ENCODE measurements around the gene TXK. TPM values are rescaled to one million over a fixed set of nuclear protein-coding genes. Genes with fewer than 3 reads are reported as not detected.

The TXK gene
- total RNA-seq, 1 experiment from 2014 or later, result 1.7 TPM

GRCh38 chr4:48039561-48039960 lies 94.5 kb downstream of the TXK start:
- no peaks in the 10 kb centered on the region for H3K9me3 Mint-ChIP-seq (ENCODE audit: unreplicated experiment)
- intact Hi-C loops (cut with micrococcal nuclease; ENCODE audit: unreplicated experiment), result no loop called here
- Histone ChIP-seq H3K4me1 (peaks cover 29% of the 10 kb centered on the region), H3K4me3 (ENCODE audit: low read depth, low read length) (no peak overlapping the region), H3K9me3 (no peaks in the 10 kb centered on the region), H3K36me3 (ENCODE audit: control insufficient read depth, insufficient read depth, low read length) (no peaks in the 10 kb centered on the region; the same call in 1 of the 2 replicates), H3K27me3 (replicated peaks; ENCODE audit: control insufficient read depth, insufficient read depth, low read length) (no peaks in the 10 kb centered on the region)
- H3K4me1 Mint-ChIP-seq (ENCODE audit: low read depth, unreplicated experiment), result peaks cover 10% of the 10 kb centered on the region
- ChIA-PET POLR2A (no interaction called here), CTCF (no interaction called here)
- no TSS peak for BruUV-seq (replicated peaks)
- no peak overlapping the region for H3K27ac Mint-ChIP-seq (ENCODE audit: unreplicated experiment)
- no peak overlapping the region for H3K4me3 Mint-ChIP-seq (ENCODE audit: unreplicated experiment)
- H3K27me3 Mint-ChIP-seq (ENCODE audit: insufficient read depth, unreplicated experiment), result no peaks in the 10 kb centered on the region
- no peak for TF ChIP-seq CTCF (IDR thresholded peaks at IDR 0.05; ENCODE audit: insufficient read depth in 1 of 2, low read depth in 1 of 2, low read length in 1 of 2, severe bottlenecking in 1 of 2, unreplicated experiment in 1 of 2)
- peaks cover 36% of the 10 kb centered on the region for H3K36me3 Mint-ChIP-seq (ENCODE audit: insufficient read depth, unreplicated experiment)
- DNase-seq, result no peak

- Mint-ChIP-seq H3K4me1 (ENCODE audit: low read depth, unreplicated experiment) (peaks cover 10% of the 10 kb centered on the region), H3K4me3 (ENCODE audit: unreplicated experiment) (no peak overlapping the region), H3K9me3 (ENCODE audit: unreplicated experiment) (no peaks in the 10 kb centered on the region), H3K27ac (ENCODE audit: unreplicated experiment) (no peak overlapping the region), H3K36me3 (ENCODE audit: insufficient read depth, unreplicated experiment) (peaks cover 45% of the 10 kb centered on the region), H3K27me3 (ENCODE audit: insufficient read depth, unreplicated experiment) (no peaks in the 10 kb centered on the region)
- peaks cover 23% of the 10 kb centered on the region for H3K4me1 ChIP-seq
- ChIA-PET POLR2A (no interaction called here), CTCF (no interaction called here)
- H3K4me3 ChIP-seq (ENCODE audit: low read depth, low read length), result no peak overlapping the region
- no peaks in the 10 kb centered on the region for H3K27me3 ChIP-seq (replicated peaks; ENCODE audit: control insufficient read depth, insufficient read depth, low read length)
- no peaks in the 10 kb centered on the region for H3K9me3 ChIP-seq
- no peaks in the 10 kb centered on the region; the same call in 1 of the 2 replicates for H3K36me3 ChIP-seq (ENCODE audit: control insufficient read depth, insufficient read depth, low read length)
- no peak for DNase-seq
- no peak for TF ChIP-seq CTCF (IDR thresholded peaks at IDR 0.05; ENCODE audit: insufficient read depth in 1 of 2, low read depth in 1 of 2, low read length in 1 of 2, severe bottlenecking in 1 of 2, unreplicated experiment in 1 of 2)
- intact Hi-C loops (cut with micrococcal nuclease; ENCODE audit: unreplicated experiment), result no loop called here
- no TSS peak for BruUV-seq (replicated peaks)
Measured at GRCh38 chr4:48038666-48039065, 95.4 kb downstream of the TXK start.

GRCh38 chr4:48037117-48037462 lies 97.0 kb downstream of the TXK start:
- no peak for DNase-seq
- Histone ChIP-seq H3K36me3 (ENCODE audit: control insufficient read depth, insufficient read depth, low read length) (no peaks in the 10 kb centered on the region; the same call in 1 of the 2 replicates), H3K4me1 (peaks cover 25% of the 10 kb centered on the region), H3K27me3 (replicated peaks; ENCODE audit: control insufficient read depth, insufficient read depth, low read length) (no peaks in the 10 kb centered on the region), H3K9me3 (no peaks in the 10 kb centered on the region), H3K4me3 (ENCODE audit: low read depth, low read length) (no peak overlapping the region)
- ChIA-PET CTCF (no interaction called here), POLR2A (no interaction called here)
- Mint-ChIP-seq H3K4me1 (ENCODE audit: low read depth, unreplicated experiment) (peaks cover 11% of the 10 kb centered on the region), H3K27ac (ENCODE audit: unreplicated experiment) (no peak overlapping the region), H3K9me3 (ENCODE audit: unreplicated experiment) (no peaks in the 10 kb centered on the region), H3K4me3 (ENCODE audit: unreplicated experiment) (no peak overlapping the region), H3K36me3 (ENCODE audit: insufficient read depth, unreplicated experiment) (peaks cover 41% of the 10 kb centered on the region), H3K27me3 (ENCODE audit: insufficient read depth, unreplicated experiment) (no peaks in the 10 kb centered on the region)
- TF ChIP-seq CTCF (IDR thresholded peaks at IDR 0.05; ENCODE audit: insufficient read depth in 1 of 2, low read depth in 1 of 2, low read length in 1 of 2, severe bottlenecking in 1 of 2, unreplicated experiment in 1 of 2), result no peak
- intact Hi-C loops (cut with micrococcal nuclease; ENCODE audit: unreplicated experiment), result no loop called here
- no TSS peak for BruUV-seq (replicated peaks)
